GM21390 (cell line): ENCODE data around the gene FMO5.
"Not testable (repeated sequence)": the region's sequence is repeated elsewhere in the genome, so short reads cannot be mapped to it uniquely, and the experiment has no call there.

Experiments used
- ATAC-seq: cut with Tn5 transposase; IDR thresholded peaks from one replicate; pipeline ENCODE4 v1.9.1; 2021; ENCODE audit not compliant: unreplicated experiment

Gene FMO5

GRCh38 chr1:147157116-147157515 lies 68.0 kb downstream of the FMO5 start:
- ATAC-seq: not testable (repeated sequence)

GRCh38 chr1:147156642-147157041 lies 68.5 kb downstream of the FMO5 start:
- no peak for ATAC-seq

- no peak for ATAC-seq
These were observed 72.4 kb downstream of the FMO5 start for GRCh38 chr1:147152772-147153171.

- no peak for ATAC-seq
These were observed 73.9 kb downstream of the FMO5 start for GRCh38 chr1:147151244-147151643.

- ATAC-seq: no peak
These were observed 82.3 kb downstream of the FMO5 start for GRCh38 chr1:147142886-147143285.
